Measurements from ENCODE around the gene CLIP1.

The CLIP1 gene

DNA sequence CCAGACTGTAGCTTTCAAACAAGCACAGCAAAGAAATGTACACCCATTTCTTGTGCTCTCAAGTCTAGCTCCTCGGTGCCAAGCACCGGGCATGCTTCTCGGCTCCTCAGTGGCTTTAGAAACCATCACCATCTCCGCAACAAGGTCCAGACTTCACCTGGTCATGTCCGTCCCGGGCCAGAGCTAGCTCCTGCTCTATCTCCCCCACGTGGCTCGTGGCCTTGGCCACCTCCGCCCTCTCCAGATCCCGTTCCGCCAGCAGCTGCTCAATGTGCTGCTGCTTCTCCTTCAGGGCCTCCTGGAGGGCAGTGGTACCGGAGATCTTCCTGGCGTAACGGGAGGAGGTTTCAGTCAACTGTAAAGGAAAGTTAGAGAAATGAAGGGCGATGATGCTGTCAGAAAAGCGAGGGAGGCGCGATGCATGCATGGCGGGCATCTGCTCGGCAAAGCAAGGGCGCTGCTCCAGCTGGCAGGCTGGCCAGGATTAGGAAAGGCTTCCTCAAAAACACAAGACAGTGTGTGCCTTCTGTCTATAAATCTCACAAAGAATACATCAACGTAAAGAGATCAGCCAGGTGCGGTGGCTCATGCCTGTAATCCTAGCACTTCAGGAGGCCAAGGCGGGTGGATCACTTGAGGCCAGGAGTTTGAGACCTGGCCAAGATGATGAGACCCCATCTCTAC is 67.4 kb downstream of the CLIP1 start:
- DNase-seq, result no peak

DNA sequence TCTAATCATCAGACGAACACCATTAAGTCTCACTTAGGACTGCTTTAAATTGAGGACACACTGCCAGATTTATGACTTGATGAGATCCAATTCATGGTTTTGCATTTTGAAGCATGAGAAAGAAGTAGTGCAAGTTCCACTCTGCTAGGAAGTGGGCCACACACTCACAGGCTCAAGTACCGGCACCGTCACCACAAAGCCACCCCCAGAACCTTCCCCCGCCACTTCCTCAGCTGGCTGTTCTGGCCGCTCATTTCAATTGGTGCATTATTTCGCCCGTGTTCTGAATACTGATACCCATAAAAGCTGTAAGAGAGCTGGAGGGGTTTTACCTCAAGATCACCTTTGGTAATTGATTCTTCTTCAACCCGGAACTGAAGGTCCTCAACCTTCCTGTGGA is 70.1 kb downstream of the CLIP1 start:
- no peak for DNase-seq

- no peak for DNase-seq
Measured at GRCh38 chr12:122350141-122350848, 72.2 kb downstream of the CLIP1 start.

DNA sequence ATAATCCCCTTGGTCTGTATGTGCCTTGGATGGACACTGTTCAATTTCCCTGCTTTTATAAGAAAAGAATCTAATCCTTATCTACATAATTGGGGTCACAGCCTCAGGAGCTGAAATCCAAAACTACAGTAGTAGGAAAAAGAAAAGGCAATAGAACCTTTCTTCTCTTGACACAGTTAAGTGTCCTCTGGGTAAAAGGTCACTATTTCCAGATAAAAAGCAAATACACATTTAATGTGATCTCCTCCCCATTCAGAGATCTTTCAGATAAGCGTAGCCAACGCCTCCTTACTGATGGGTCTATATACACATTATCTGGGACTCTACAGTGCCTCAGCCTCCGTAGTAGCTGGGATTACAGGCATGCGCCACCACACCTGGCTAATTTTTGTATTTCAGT is 73.4 kb downstream of the CLIP1 start:
- DNase-seq, result no peak

- DNase-seq, result no peak
Measured at GRCh38 chr12:122348505-122348904, 74.0 kb downstream of the CLIP1 start.

- no peak for DNase-seq
Measured at GRCh38 chr12:122346054-122346453, 76.4 kb downstream of the CLIP1 start.

- DNase-seq, result no peak
Measured at GRCh38 chr12:122345042-122345441, 77.4 kb downstream of the CLIP1 start.

DNA sequence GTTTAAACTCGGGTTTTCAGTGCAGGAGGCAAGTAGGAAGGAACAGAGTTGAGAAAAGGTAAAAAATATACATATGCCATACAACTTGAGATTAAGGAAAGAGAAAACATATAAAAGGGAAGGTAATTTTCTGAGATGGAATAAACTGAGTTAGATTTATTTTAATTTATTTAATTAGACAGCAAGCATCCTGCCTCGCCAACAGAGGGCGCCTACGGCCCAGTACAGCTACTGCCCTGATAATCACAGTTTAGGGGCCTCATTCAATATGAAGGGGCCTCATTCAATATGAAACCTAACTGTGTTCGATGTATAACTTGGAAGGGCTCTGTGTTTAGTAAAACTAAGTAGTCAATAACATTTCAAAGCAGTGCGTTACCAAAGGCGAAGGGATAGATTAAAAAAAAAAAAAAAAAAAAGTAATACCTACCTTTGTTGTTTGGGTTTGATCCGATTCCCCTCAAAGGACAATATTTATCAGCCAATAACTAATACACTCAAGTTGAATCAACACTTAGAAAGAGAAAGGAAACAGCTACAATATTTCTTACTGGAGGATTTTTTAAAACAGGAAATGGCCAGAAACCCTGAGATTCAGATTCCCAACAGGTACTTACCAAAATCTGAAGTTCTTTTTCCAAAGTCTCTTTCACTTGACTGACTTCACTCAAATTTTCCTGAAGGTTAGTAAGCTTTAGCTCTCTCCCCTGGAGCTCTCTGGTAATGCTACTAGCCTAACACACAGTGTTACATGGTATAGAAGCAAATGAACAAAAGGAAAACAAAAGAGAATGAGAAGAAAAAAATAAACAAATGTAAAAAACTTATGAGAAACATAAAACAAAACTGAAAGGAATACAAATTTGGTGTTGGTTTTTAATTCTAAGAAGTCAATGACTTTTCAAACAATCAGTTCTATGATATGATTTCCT is 86.2 kb downstream of the CLIP1 start:
- DNase-seq, result peak; percentile 58

DNA sequence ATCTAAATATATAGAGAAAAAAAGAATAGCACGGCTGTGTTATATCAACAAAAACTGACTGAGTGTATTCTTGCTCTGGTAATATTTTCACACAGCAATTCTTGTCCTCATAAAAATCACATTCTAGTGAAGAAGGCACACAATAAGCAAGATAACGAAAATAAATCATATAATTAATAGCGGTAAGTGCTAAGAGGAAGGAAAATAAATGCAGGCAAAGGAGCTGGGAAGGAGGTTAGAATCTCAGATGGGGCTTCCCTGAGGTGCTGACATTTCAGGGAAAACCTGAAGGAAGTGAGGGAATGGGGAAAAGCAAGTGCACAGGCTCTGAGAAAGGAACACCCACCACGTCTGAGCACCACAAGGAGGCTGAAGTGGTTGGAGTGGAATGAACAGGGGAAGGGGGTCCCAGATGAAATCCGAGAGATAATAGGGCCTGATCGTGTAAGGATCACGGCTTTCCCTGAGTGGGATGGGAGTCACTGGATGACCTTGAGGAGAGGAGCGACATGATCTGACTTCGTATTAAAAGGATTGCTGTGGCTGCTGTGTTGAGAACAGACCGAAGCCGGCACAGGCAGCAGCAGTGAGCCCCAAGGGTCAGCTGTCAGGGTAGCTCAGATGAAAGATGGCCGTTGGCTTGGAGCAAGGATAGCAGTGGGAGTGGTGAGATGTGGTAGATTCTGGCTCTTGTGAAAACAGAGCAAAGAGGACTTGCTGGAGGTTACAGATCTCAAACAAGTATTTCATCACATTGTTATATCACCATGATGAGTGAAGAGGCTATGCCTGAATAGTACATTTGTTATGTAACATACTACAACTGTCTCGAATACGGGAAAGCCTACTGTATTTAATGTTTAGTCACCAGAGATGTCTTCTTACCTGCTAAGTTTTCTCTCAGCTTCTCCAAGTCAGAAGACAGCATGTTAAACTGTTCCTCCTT is 89.1 kb downstream of the CLIP1 start:
- no peak for DNase-seq

DNA sequence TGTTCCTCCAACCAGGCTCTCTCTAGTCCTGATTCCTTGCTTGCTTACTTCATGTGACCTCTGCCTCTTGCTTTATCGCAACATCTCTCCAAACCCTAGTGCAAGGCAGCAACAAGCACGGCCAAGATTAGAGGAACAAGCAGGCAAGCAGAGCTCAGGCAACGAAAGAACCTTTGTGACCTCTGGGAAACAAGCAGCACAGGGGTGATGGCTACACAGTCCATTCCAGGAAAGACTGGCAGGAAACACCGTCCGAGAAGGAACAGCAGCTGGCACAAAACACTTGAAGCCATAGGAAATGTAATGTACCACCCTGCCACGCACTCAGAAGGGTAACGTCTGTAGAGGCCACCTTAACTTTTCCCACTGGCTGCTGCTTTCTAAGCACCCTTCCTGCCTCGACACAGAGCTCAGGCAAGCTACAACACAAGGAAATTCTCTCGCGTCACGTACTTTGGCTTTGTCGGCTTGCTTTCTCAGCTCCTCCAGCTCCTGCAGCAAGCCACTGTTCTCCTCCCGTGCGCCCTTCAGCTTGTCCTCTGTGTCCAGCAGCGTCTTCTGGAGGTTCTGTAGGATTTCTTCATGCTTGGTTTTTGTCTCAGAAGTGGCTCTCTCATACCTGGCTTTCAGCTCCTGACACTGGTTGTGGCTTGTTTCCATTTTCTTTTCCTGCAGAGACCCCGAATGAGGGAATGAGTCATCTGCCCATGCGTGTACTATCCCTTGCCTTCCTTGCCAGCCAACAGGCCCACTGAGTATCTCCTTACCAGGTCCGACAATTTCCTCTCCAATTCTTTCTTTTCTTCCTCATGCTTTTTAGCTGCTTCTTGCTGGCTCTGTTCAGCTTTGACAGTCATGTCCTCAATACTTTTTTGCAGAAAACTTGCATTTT is 94.7 kb downstream of the CLIP1 start:
- no peak for DNase-seq

DNA sequence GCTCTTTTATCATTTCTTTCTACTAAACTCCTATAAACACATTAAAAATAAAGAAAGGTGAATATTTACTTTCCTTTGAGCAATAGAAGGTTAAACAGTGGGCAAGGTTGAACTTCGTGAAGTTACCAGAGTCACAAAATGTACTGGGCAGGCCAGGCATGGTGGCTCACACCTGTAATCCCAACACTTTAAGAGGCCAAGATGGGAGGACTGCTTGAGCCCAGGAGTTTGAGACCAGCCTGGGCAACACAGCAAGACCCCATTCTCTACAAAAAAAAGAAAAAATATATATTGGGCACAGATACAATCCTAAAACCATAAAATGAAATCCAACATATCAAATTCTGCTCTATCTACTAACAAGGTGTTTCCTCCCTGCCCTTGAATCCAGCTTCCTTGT is 95.5 kb downstream of the CLIP1 start:
- no peak for DNase-seq

- no peak for DNase-seq
Measured at GRCh38 chr12:122326586-122326985, 95.9 kb downstream of the CLIP1 start.

GRCh38 chr12:122323311-122324019 is 99.0 kb downstream of the CLIP1 start:
- DNase-seq, result no peak

DNA sequence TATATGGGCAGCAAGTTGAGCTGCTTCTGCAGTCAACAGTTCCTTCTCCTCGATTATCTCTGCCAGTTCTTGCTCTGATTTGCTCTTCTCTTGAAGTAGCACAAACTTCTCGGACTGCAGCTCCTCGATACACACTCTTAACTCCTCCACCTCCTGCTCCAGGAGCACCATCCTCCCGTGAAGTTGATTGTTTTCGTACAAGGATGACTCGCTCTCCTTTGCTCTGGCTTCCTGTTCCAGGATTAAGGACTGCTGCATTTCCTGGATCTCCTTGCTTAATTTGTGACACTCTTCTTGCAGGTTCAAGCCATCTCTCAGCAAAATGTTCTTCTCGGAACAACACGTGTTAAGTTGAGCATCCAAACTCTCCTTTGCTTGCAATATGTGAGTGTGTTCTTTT is 100.0 kb downstream of the CLIP1 start:
- DNase-seq, result no peak

DNA sequence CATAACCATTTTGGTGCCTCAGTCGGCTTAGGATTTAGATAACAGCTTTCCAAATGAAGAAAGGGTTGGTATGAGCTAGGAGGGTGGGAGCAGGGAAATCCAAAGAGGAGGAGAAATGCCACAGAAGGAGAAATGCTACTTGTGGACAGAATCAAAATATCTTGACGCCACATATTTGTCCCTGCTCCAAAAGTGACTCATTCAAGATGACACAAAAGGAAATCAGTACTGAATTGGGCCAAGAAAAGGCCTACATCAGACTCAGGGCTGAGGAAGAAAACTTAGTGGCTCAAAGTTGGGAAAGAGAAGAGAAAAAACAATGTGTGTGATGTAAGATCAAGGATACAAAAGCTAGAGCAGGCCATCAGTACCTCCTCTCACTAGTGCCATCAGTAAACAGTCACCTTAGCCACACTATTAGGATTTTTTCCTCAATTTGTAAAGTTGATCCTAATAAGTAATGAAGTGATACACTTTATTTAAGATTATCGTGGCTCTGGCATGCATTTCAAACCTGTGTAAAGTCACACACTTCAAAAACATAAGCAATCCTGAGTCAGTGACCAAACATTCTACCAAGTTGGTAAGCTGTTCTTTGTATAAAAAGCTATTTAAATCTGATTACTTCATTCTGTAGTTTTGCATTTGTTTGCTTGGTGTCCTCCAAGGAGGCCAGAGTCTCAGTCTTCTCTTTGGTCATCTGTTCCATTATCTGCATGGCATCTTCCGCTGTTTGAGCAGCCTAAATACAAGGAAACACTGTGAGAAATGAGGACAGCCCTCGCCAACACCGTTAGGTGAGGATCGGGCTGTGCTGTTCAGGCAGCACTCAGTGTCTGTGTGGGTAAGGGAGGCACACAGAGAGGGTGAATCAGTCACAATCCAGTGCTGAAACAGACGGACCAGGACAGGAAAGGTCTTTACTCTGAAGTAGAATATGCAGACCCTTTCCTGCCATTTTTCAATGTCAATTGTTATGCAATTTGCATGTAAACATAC is 103.6 kb downstream of the CLIP1 start:
- no peak for DNase-seq

DNA sequence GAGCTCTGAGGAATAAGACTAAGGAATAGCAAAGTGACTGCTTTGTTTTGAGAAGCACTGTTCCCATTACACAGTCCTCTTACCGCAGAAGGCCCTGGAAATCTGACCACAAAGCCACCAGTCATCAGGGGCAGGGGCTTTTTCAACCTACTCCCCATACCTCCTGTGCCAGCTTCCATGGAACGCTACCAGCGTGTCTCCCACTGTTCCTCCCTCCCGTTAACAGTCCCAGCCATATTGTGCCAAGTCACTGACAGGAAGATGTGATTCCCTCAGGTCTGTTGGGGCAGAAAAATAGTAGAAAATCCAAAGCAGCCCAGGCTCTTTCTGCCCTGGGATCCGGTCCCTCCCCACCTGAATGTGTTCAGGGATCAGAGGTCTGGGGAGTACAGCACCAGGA is 109.5 kb downstream of the CLIP1 start:
- no peak for DNase-seq

- DNase-seq, result no peak
Measured at GRCh38 chr12:122311696-122312095, 110.8 kb downstream of the CLIP1 start.

- DNase-seq, result no peak
Measured at GRCh38 chr12:122310626-122311333, 111.7 kb downstream of the CLIP1 start.
